Measurements from ENCODE around the gene SOX18.

Gene SOX18

DNA sequence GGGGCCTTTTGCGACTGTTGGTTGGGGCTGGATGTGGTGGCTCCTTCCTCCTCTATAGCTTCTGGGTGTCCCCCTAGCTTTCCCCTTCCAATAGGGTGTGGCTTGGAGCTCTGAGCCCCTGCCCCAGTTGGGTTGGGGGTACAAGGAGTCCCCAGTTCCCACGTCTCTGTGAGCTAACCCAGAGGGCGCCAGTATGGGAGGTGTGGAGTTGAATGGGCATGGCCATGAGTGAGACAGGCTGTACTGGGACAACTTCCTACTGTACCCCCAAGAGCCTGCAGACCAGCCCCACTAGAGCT is 12.3 kb downstream of the SOX18 start:
- H3K36me3 ChIP-seq (ENCODE audit: control insufficient read depth in 1 of 2, insufficient read depth in 2 of 2, low read length in 2 of 2) = peaks cover 20 to 23% of the 10 kb centered on the region in 2 experiments
- peaks cover 4% of the 10 kb centered on the region for H3K79me1 ChIP-seq (ENCODE audit: low read length)
- no peak overlapping the region for H3K4me3 ChIP-seq (ENCODE audit: low read depth, low read length)
- H2AK5ac ChIP-seq (ENCODE audit: low read length) = no peak overlapping the region
- H3K9ac ChIP-seq (ENCODE audit: low read length) = no peak overlapping the region
- no peak overlapping the region for H4K8ac ChIP-seq (ENCODE audit: low read depth, low read length)
- H3K4ac ChIP-seq (ENCODE audit: low read depth, low read length) = no peak overlapping the region
- H2BK12ac ChIP-seq (ENCODE audit: low read length) = no peak overlapping the region
- H2AFZ ChIP-seq (ENCODE audit: insufficient read depth, low read length, poor library complexity) = no peak overlapping the region
- no peak overlapping the region for H3K4me2 ChIP-seq (ENCODE audit: low read length)
- H3K23ac ChIP-seq (ENCODE audit: low read length) = no peak overlapping the region
- no peak overlapping the region for H3K18ac ChIP-seq (ENCODE audit: low read length)
- peak overlapping the region; percentile 2 for H4K91ac ChIP-seq (ENCODE audit: low read depth, low read length)
- peaks cover 26 to 33% of the 10 kb centered on the region in 2 experiments for H3K4me1 ChIP-seq (ENCODE audit: control insufficient read depth in 1 of 2, insufficient read depth in 2 of 2, low read length in 2 of 2)
- no peak overlapping the region for H2BK5ac ChIP-seq (ENCODE audit: low read depth, low read length, poor library complexity)
- no peaks in the 10 kb centered on the region for H3K9me3 ChIP-seq (ENCODE audit: insufficient read depth, low read depth, low read length)
- peaks cover 7% of the 10 kb centered on the region for H3K27me3 ChIP-seq (ENCODE audit: insufficient read depth, low read length)
- DNase-seq = no peak
- H4K12ac ChIP-seq (ENCODE audit: low read depth, low read length) = no peak overlapping the region
- H3K79me2 ChIP-seq (ENCODE audit: control insufficient read depth, insufficient read depth, low read length, poor library complexity) = peaks cover under 1% of the 10 kb centered on the region
- H3K14ac ChIP-seq (ENCODE audit: low read length) = no peak overlapping the region
- H3K27ac ChIP-seq (ENCODE audit: low read depth, low read length) = no peak overlapping the region
- H2BK120ac ChIP-seq (ENCODE audit: insufficient read depth, low read length, poor library complexity) = no peak overlapping the region
- WGBS (ENCODE audit: extremely low coverage, insufficient coverage, insufficient read length) = no CpG with 5 or more reads among the region's 3 CpGs

DNA sequence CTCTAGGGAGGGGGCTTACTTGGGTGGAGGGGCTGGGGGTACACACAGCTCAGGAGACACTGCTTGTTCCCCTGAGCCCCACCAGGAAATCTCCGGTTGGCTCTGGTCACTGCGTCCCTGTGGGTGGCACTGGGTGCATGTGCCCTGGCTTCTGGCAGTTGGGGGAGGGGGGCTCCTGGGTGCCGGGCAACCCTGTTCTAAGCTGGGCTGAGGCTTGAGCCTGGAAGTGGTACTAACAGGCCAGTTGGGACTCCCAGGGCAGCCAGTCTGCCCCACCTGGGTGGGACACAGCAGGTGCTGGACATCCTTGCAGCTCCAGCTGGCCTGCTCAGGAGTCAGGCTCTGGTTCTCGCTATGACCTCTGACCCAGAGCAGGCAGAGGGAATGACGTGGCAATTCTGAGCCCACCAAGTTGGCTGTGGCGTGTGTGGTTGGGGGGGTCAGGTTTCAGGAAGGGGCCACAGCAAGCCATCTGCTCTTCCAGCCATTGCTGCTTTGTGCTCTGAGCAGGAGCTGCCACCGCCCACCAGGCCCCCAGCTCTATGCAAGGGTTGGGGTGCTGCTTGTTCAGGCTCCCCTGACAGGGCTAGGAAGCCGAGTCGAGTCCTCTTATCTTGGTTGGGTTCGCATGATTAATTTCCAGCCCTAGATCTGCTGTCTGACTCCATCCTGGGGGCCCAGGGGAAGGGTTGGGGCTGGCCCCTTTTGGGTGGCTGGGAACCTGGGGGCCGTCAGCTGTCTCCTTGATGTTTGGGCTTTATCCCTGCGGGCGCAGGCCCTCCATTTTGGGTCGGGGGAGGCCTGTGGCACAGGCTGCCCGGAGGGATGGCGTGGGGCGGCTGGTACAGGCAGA is 12.9 kb downstream of the SOX18 start:
- Histone ChIP-seq H3K36me3 (ENCODE audit: control insufficient read depth in 1 of 2, insufficient read depth in 2 of 2, low read length in 2 of 2) (peaks cover 25 to 28% of the 10 kb centered on the region in 2 experiments), H4K12ac (ENCODE audit: low read depth, low read length) (no peak overlapping the region), H2AFZ (ENCODE audit: insufficient read depth, low read length, poor library complexity) (no peak overlapping the region), H3K4me1 (ENCODE audit: control insufficient read depth in 1 of 2, insufficient read depth in 2 of 2, low read length in 2 of 2) (peaks cover 26 to 29% of the 10 kb centered on the region in 2 experiments), H4K8ac (ENCODE audit: low read depth, low read length) (no peak overlapping the region), H3K4me2 (ENCODE audit: low read length) (no peak overlapping the region), H3K79me2 (ENCODE audit: control insufficient read depth, insufficient read depth, low read length, poor library complexity) (no peaks in the 10 kb centered on the region), H2AK5ac (ENCODE audit: low read length) (peak overlapping the region; percentile 12), H3K27me3 (ENCODE audit: insufficient read depth, low read length) (peaks cover 3% of the 10 kb centered on the region), H3K79me1 (ENCODE audit: low read length) (peaks cover 4% of the 10 kb centered on the region), H3K14ac (ENCODE audit: low read length) (no peak overlapping the region), H3K9me3 (ENCODE audit: insufficient read depth, low read depth, low read length) (no peaks in the 10 kb centered on the region), H3K9ac (ENCODE audit: low read length) (no peak overlapping the region), H2BK120ac (ENCODE audit: insufficient read depth, low read length, poor library complexity) (no peak overlapping the region), H3K4me3 (ENCODE audit: low read depth, low read length) (no peak overlapping the region), H3K27ac (ENCODE audit: low read depth, low read length) (no peak overlapping the region), H4K91ac (ENCODE audit: low read depth, low read length) (peak overlapping the region; percentile 2), H3K18ac (ENCODE audit: low read length) (peak overlapping the region; percentile 22), H3K4ac (ENCODE audit: low read depth, low read length) (no peak overlapping the region), H2BK12ac (ENCODE audit: low read length) (no peak overlapping the region), H2BK5ac (ENCODE audit: low read depth, low read length, poor library complexity) (no peak overlapping the region), H3K23ac (ENCODE audit: low read length) (no peak overlapping the region)
- no peak for DNase-seq
- WGBS (ENCODE audit: extremely low coverage, insufficient coverage, insufficient read length) = no CpG with 5 or more reads among the region's 17 CpGs

DNA sequence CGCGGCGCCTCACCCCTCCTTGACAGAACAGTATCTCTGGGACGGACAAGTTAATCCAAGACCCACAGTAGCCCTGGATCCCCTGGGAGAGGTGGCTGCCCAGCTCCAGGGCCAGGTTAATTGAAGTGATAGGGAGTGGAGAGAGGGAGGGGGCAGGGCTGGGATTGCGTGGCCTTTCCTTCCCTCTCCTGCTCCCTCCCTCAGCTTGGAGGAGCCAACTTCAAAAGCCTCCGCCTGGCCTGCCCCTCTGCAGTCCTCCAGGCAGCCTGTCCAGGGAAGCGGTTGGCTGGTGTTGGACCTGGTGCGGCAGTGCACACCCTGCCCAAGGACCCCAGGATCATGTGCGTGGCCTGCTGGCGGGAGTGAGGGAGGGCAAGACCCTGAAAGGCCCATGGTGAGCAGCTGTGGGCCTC is 13.5 kb downstream of the SOX18 start, which contains the start of gene C20orf204:
C20orf204 (plus strand) TSS at position 250 of the 413 bp plus-strand sequence; CDS start at position 392, 142 bp downstream.
- H3K36me3 ChIP-seq (ENCODE audit: control insufficient read depth in 1 of 2, insufficient read depth in 2 of 2, low read length in 2 of 2) = peaks cover 28 to 31% of the 10 kb centered on the region in 2 experiments
- no peak within 1 kb of the TSS for H3K4me2 ChIP-seq (ENCODE audit: low read length)
- no peak within 1 kb of the TSS for H2BK120ac ChIP-seq (ENCODE audit: insufficient read depth, low read length, poor library complexity)
- peak within 1 kb of the TSS; percentile 12 for H2AK5ac ChIP-seq (ENCODE audit: low read length)
- H3K79me2 ChIP-seq (ENCODE audit: control insufficient read depth, insufficient read depth, low read length, poor library complexity) = no peaks in the 10 kb centered on the region
- no peak within 1 kb of the TSS for H3K23ac ChIP-seq (ENCODE audit: low read length)
- no peak within 1 kb of the TSS for H3K9ac ChIP-seq (ENCODE audit: low read length)
- H4K12ac ChIP-seq (ENCODE audit: low read depth, low read length) = no peak within 1 kb of the TSS
- no peak within 1 kb of the TSS for H2BK5ac ChIP-seq (ENCODE audit: low read depth, low read length, poor library complexity)
- no peak within 1 kb of the TSS for H4K8ac ChIP-seq (ENCODE audit: low read depth, low read length)
- H4K91ac ChIP-seq (ENCODE audit: low read depth, low read length) = peak within 1 kb of the TSS; percentile 2
- WGBS (ENCODE audit: extremely low coverage, insufficient coverage, insufficient read length) = no CpG with 5 or more reads among the region's 10 CpGs
- no peak within 1 kb of the TSS for H2AFZ ChIP-seq (ENCODE audit: insufficient read depth, low read length, poor library complexity)
- peaks cover 26 to 29% of the 10 kb centered on the region in 2 experiments for H3K4me1 ChIP-seq (ENCODE audit: control insufficient read depth in 1 of 2, insufficient read depth in 2 of 2, low read length in 2 of 2)
- no peaks in the 10 kb centered on the region for H3K27me3 ChIP-seq (ENCODE audit: insufficient read depth, low read length)
- H3K9me3 ChIP-seq (ENCODE audit: insufficient read depth, low read depth, low read length) = no peaks in the 10 kb centered on the region
- H3K79me1 ChIP-seq (ENCODE audit: low read length) = peaks cover 4% of the 10 kb centered on the region
- no peak within 1 kb of the TSS for H3K14ac ChIP-seq (ENCODE audit: low read length)
- peak within 1 kb of the TSS; percentile 22 for H3K18ac ChIP-seq (ENCODE audit: low read length)
- H3K4me3 ChIP-seq (ENCODE audit: low read depth, low read length) = no peak within 1 kb of the TSS
- H3K27ac ChIP-seq (ENCODE audit: low read depth, low read length) = no peak within 1 kb of the TSS
- no peak within 1 kb of the TSS for H3K4ac ChIP-seq (ENCODE audit: low read depth, low read length)
- no peak within 1 kb of the TSS for H2BK12ac ChIP-seq (ENCODE audit: low read length)
- DNase-seq = no peak

DNA sequence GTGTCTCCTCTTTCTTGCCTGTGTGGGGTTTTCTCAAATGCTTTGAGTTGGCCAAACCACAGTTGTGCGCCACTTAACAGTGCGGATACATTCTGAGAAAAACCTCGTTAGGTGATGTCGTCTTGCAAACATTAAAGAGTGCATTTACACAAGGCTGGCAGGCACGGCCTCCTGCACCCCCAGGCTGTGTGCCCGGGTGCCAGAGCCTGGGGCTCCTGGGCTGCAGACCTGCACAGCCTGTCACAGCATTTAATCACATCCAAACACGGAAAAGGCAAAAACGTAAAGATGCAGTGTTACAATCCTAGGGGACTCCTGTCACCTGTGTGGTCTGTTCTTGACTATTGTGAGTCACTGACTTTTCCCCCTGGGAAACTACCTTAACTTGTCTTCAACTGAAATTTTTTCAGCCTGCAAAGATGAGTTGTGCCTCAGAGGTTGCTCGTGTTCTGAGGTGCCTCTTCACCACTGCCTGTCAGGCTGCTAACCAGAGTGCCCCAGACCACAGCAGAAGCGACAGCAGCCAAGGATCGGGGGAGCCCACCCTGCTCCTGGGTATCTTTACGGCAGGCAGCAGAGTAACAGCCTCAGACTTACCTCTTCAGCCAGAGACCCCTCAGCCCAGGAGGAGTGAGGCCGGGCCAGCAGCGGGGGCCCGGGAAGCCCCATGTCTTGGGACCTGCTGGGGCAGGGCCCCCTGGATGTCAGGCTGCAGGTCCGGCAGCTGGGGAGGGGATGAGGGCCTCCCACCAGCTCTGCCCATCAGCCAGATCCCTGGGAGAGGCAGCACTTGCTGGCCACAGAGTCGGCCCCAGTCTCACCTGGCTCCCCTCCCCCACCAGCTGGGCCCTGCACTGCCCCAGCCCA is 14.1 kb downstream of the SOX18 start:
- Histone ChIP-seq H4K12ac (ENCODE audit: low read depth, low read length) (no peak overlapping the region), H2AK5ac (ENCODE audit: low read length) (no peak overlapping the region), H3K79me1 (ENCODE audit: low read length) (peaks cover 4% of the 10 kb centered on the region), H2AFZ (ENCODE audit: insufficient read depth, low read length, poor library complexity) (no peak overlapping the region), H3K9me3 (ENCODE audit: insufficient read depth, low read depth, low read length) (no peaks in the 10 kb centered on the region), H3K4me2 (ENCODE audit: low read length) (no peak overlapping the region), H3K4me1 (ENCODE audit: control insufficient read depth in 1 of 2, insufficient read depth in 2 of 2, low read length in 2 of 2) (peaks cover 26 to 29% of the 10 kb centered on the region in 2 experiments), H2BK12ac (ENCODE audit: low read length) (no peak overlapping the region), H2BK5ac (ENCODE audit: low read depth, low read length, poor library complexity) (no peak overlapping the region), H3K4ac (ENCODE audit: low read depth, low read length) (no peak overlapping the region), H4K8ac (ENCODE audit: low read depth, low read length) (no peak overlapping the region), H3K23ac (ENCODE audit: low read length) (no peak overlapping the region), H3K9ac (ENCODE audit: low read length) (no peak overlapping the region), H3K14ac (ENCODE audit: low read length) (no peak overlapping the region), H2BK120ac (ENCODE audit: insufficient read depth, low read length, poor library complexity) (no peak overlapping the region), H4K91ac (ENCODE audit: low read depth, low read length) (no peak overlapping the region), H3K27ac (ENCODE audit: low read depth, low read length) (no peak overlapping the region), H3K4me3 (ENCODE audit: low read depth, low read length) (no peak overlapping the region), H3K27me3 (ENCODE audit: insufficient read depth, low read length) (no peaks in the 10 kb centered on the region), H3K79me2 (ENCODE audit: control insufficient read depth, insufficient read depth, low read length, poor library complexity) (no peaks in the 10 kb centered on the region), H3K36me3 (ENCODE audit: control insufficient read depth in 1 of 2, insufficient read depth in 2 of 2, low read length in 2 of 2) (peaks cover 32 to 37% of the 10 kb centered on the region in 2 experiments), H3K18ac (ENCODE audit: low read length) (no peak overlapping the region)
- WGBS (ENCODE audit: extremely low coverage, insufficient coverage, insufficient read length) = no CpG with 5 or more reads among the region's 17 CpGs
- DNase-seq = no peak

Measured in trophoblast cell (in vitro differentiated cells and primary cell).